GM20431 (cell line): ENCODE measurements around the gene KICS2.

ENCODE experiments used
- in situ Hi-C: fragments of 300-500 bp; cut with MseI, MboI; formaldehyde crosslinking; loops from one replicate; pipeline ENCODE4 v1.15.0; 2020; ENCODE audit warnings: low sequenced_read_pairs; ENCODE audit not compliant: unreplicated experiment

KICS2 gene

GRCh38 chr12:64180951-64181350, 41.1 kb downstream of the KICS2 start:
- in situ Hi-C loops, result no loop called here

GRCh38 chr12:64178122-64178521, 44.0 kb downstream of the KICS2 start:
- in situ Hi-C loops, result no loop called here

GRCh38 chr12:64177001-64177400, 45.1 kb downstream of the KICS2 start:
- in situ Hi-C loops, result no loop called here

- in situ Hi-C loops, result no loop called here
Measured at GRCh38 chr12:64175254-64175945, 46.7 kb downstream of the KICS2 start.

- in situ Hi-C loops, result no loop called here
Measured at GRCh38 chr12:64173456-64173855, 48.6 kb downstream of the KICS2 start.
